ENCODE data around the gene CBR1. TPM values are rescaled to one million over a fixed set of nuclear protein-coding genes. Genes with fewer than 3 reads are reported as not detected.

CBR1 gene
- total RNA-seq, 1 donor from 2014 or later, result 20.3 TPM

GRCh38 chr21:36041910-36042309, 27.9 kb upstream of the CBR1 start:
- TF ChIP-seq EZH2 (IDR thresholded peaks at IDR 0.05; ENCODE audit: insufficient read depth, low read length) (no peak), CTCF (IDR thresholded peaks at IDR 0.05; ENCODE audit: insufficient read depth, low read depth, low read length) (no peak)
- peaks cover 14% of the 10 kb centered on the region for H4K20me1 ChIP-seq (ENCODE audit: insufficient read depth, low read length)
- H3K79me2 ChIP-seq (ENCODE audit: insufficient read depth, low read length), result peaks cover 5% of the 10 kb centered on the region
- FAIRE-seq, result no peak
- no peak overlapping the region for H2AFZ ChIP-seq (ENCODE audit: low read depth, low read length)
- no peaks in the 10 kb centered on the region for H3K9me3 ChIP-seq (ENCODE audit: insufficient read depth, low read depth, low read length)
- Mint-ChIP-seq H3K27ac (ENCODE audit: unreplicated experiment) (no peak overlapping the region), H3K4me3 (ENCODE audit: unreplicated experiment) (no peak overlapping the region), H3K4me1 (ENCODE audit: low read depth, unreplicated experiment) (no peaks in the 10 kb centered on the region), H3K9me3 (ENCODE audit: unreplicated experiment) (no peaks in the 10 kb centered on the region), H3K36me3 (ENCODE audit: low read depth, unreplicated experiment) (peaks cover 21% of the 10 kb centered on the region), H3K27me3 (ENCODE audit: low read depth, unreplicated experiment) (no peaks in the 10 kb centered on the region)
- DNase-seq (ENCODE audit: low read depth), result no peak
- H3K4me1 ChIP-seq (ENCODE audit: insufficient read depth, low read length), result no peaks in the 10 kb centered on the region
- no peaks in the 10 kb centered on the region for H3K27me3 ChIP-seq (ENCODE audit: insufficient read depth, low read length)
- H3K4me2 ChIP-seq (ENCODE audit: low read length), result no peak overlapping the region
- no peak overlapping the region for H3K27ac ChIP-seq (ENCODE audit: low read depth, low read length)
- H3K9ac ChIP-seq (ENCODE audit: low read length), result no peak overlapping the region
- H3K36me3 ChIP-seq (ENCODE audit: insufficient read depth, low read length), result peaks cover 40% of the 10 kb centered on the region
- no peak overlapping the region for H3K4me3 ChIP-seq (ENCODE audit: insufficient read depth, low read depth, low read length)

GRCh38 chr21:36044056-36044455, 25.8 kb upstream of the CBR1 start:
- H3K79me2 ChIP-seq (ENCODE audit: insufficient read depth, low read length), result peaks cover 5% of the 10 kb centered on the region
- no peak overlapping the region for H2AFZ ChIP-seq (ENCODE audit: low read depth, low read length)
- H3K9me3 ChIP-seq (ENCODE audit: insufficient read depth, low read depth, low read length), result no peaks in the 10 kb centered on the region
- FAIRE-seq (no peak), DNase-seq (ENCODE audit: low read depth) (no peak)
- no peak overlapping the region for H3K4me3 ChIP-seq (ENCODE audit: insufficient read depth, low read depth, low read length)
- Mint-ChIP-seq H3K27ac (ENCODE audit: unreplicated experiment) (no peak overlapping the region), H3K4me3 (ENCODE audit: unreplicated experiment) (no peak overlapping the region), H3K9me3 (ENCODE audit: unreplicated experiment) (no peaks in the 10 kb centered on the region), H3K27me3 (ENCODE audit: low read depth, unreplicated experiment) (no peaks in the 10 kb centered on the region), H3K36me3 (ENCODE audit: low read depth, unreplicated experiment) (peaks cover 20% of the 10 kb centered on the region), H3K4me1 (ENCODE audit: low read depth, unreplicated experiment) (no peaks in the 10 kb centered on the region)
- H3K4me2 ChIP-seq (ENCODE audit: low read length), result no peak overlapping the region
- no peak overlapping the region for H3K9ac ChIP-seq (ENCODE audit: low read length)
- no peaks in the 10 kb centered on the region for H3K27me3 ChIP-seq (ENCODE audit: insufficient read depth, low read length)
- peaks cover 31% of the 10 kb centered on the region for H3K36me3 ChIP-seq (ENCODE audit: insufficient read depth, low read length)
- H3K4me1 ChIP-seq (ENCODE audit: insufficient read depth, low read length), result no peaks in the 10 kb centered on the region
- H3K27ac ChIP-seq (ENCODE audit: low read depth, low read length), result no peak overlapping the region
- TF ChIP-seq CTCF (IDR thresholded peaks at IDR 0.05; ENCODE audit: insufficient read depth, low read depth, low read length), result no peak
- no peak for TF ChIP-seq EZH2 (IDR thresholded peaks at IDR 0.05; ENCODE audit: insufficient read depth, low read length)
- H4K20me1 ChIP-seq (ENCODE audit: insufficient read depth, low read length), result peaks cover 14% of the 10 kb centered on the region

GRCh38 chr21:36045993-36046392, 23.8 kb upstream of the CBR1 start:
- Histone ChIP-seq H3K4me3 (ENCODE audit: insufficient read depth, low read depth, low read length) (no peak overlapping the region), H4K20me1 (ENCODE audit: insufficient read depth, low read length) (peaks cover 14% of the 10 kb centered on the region), H3K36me3 (ENCODE audit: insufficient read depth, low read length) (peaks cover 34% of the 10 kb centered on the region), H3K4me1 (ENCODE audit: insufficient read depth, low read length) (no peaks in the 10 kb centered on the region), H3K4me2 (ENCODE audit: low read length) (no peak overlapping the region), H3K9me3 (ENCODE audit: insufficient read depth, low read depth, low read length) (no peaks in the 10 kb centered on the region), H3K79me2 (ENCODE audit: insufficient read depth, low read length) (peaks cover 5% of the 10 kb centered on the region), H3K9ac (ENCODE audit: low read length) (no peak overlapping the region), H3K27ac (ENCODE audit: low read depth, low read length) (no peak overlapping the region), H3K27me3 (ENCODE audit: insufficient read depth, low read length) (no peaks in the 10 kb centered on the region), H2AFZ (ENCODE audit: low read depth, low read length) (no peak overlapping the region)
- Mint-ChIP-seq H3K27me3 (ENCODE audit: low read depth, unreplicated experiment) (no peaks in the 10 kb centered on the region), H3K4me3 (ENCODE audit: unreplicated experiment) (no peak overlapping the region), H3K9me3 (ENCODE audit: unreplicated experiment) (no peaks in the 10 kb centered on the region), H3K4me1 (ENCODE audit: low read depth, unreplicated experiment) (no peaks in the 10 kb centered on the region), H3K27ac (ENCODE audit: unreplicated experiment) (no peak overlapping the region), H3K36me3 (ENCODE audit: low read depth, unreplicated experiment) (peaks cover 28% of the 10 kb centered on the region)
- no peak for FAIRE-seq
- TF ChIP-seq CTCF (IDR thresholded peaks at IDR 0.05; ENCODE audit: insufficient read depth, low read depth, low read length) (no peak), EZH2 (IDR thresholded peaks at IDR 0.05; ENCODE audit: insufficient read depth, low read length) (no peak)
- DNase-seq (ENCODE audit: low read depth), result no peak

Measured in astrocyte (in vitro differentiated cells and primary cell).